NOMO-1 (cell line): Measurements from ENCODE around the gene FTO.

Source experiments
- DNase-seq, 2 experiments: peaks; one replicate each; lab custom pipeline; 2025; ENCODE audit not compliant: unreplicated experiment in 2 of 2; lab: John Stamatoyannopoulos, UW

Gene FTO

GRCh38 chr16:53752560-53752959, 48.6 kb downstream of the FTO start:
- DNase-seq: no peak

DNA sequence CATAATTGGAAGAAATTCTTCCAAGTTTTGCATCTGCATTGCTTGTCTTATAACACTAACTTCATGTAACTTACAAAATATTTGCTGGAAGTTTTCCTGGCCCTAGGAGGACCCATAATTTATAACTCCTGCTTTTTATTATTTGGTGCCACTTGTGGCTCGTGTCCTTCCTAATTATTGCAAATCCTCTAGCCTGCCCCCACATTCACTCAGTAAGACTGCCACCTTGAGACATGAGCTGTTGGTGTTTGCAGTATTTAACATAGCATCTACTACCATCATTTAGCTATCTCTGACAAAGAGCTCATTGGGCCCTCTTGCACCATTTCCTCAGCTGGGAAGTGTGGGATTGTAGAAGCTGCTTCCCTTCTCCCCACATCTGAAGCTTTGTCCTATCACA, 49.5 kb downstream of the FTO start:
- no peak for DNase-seq

GRCh38 chr16:53755026-53755910, 51.3 kb downstream of the FTO start:
- DNase-seq: no peak

DNA sequence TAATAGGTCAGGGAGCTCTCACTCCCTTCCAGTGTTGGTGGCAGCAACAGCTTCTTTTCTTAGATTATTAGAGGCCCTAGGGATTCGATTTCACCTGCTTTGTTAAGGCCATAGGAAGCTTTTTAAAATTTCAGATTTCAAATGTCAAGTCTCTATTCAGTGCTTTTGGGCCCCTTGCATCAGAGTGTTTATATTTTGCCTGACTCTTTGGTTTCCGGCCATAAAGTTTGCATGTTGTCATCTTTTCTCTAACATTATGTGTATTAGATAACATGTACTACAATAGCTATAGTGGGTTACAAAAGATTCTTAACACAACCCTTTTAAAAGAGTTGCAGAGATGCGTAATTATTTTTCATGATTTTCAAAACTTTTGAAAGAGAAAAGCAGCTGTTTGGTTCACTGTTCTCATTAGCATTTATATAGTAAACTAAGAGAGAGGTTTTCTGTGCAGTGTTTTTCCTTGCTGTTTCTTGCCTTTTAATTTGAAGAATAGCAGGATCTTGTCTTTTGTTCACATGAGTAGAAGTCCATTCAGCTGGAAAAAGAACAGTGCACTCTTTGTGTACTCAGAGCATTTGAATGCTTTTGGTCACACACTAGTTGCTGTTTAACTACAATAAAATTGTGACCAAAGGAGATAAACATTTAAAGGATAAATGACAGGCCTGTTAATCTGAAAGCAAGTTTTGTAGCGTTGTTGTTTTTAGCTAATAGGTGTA, 52.5 kb downstream of the FTO start:
- DNase-seq: no peak

DNA sequence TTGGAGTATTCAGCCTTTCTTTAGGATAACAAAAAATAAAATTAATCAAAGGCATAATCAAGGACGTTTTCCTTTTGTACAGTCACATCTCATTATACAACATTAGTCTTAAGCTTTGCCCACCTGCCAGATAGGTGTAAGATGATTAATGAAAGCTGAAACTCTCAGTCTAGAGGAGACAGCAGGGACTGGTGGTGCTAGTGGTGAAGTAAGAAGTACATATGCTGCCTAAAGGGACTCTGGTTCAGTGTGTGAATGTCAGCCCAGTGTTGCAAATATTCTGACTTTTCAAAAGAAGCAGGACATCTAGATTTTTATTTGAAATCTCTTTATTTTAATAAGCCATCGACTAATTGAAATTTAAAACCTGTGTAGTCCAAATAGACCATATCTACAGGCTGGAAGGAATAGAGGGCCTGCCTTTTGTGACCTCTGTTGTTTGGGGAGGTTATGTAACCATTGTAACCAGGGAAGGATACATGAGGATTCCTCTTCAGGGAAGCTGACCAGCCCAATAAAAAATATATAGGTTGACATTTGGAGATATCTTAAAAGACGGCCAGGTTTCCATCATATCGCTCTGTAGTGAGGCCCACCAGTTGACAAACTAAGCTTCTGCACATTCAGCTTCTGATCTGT, 54.1 kb downstream of the FTO start:
- DNase-seq: no peak

GRCh38 chr16:53761962-53762703, 58.2 kb downstream of the FTO start:
- DNase-seq: peak in 1 of 2 experiments; percentile 45

DNA sequence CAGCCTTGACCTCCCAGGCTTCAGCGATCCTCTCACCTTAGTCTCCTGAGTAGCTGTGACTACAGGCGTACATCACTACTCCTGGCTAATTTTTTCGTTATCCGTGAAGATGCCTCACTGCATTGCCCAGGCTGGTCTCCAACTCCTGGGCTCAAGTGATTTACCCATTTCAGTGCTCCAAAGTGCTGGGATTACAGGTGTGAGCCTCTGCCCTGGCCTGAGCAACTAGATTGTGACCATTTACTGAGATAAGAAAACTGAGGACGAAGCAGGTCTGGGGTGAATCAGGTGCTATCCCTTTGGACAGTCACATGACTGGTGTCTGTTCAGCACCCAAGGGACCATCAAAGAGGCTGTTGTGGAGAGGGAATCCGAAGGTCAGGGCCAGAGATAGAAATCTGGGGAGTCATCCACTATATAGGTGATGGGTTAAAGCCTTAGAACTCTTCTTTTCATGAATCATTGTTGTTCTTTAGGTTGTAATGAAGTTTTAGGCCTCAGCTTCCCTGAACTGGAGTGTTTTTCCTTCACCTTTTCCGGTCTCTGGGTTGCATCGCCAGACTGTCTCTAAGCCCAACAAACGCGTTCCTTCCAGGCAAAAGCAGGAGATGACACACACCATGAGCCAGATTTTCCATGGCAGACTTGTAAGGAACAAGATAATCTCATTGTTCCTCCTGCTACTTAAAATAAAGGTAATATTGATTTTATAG, 62.5 kb downstream of the FTO start:
- no peak for DNase-seq

GRCh38 chr16:53768167-53768566, 64.2 kb downstream of the FTO start:
- DNase-seq: no peak

DNA sequence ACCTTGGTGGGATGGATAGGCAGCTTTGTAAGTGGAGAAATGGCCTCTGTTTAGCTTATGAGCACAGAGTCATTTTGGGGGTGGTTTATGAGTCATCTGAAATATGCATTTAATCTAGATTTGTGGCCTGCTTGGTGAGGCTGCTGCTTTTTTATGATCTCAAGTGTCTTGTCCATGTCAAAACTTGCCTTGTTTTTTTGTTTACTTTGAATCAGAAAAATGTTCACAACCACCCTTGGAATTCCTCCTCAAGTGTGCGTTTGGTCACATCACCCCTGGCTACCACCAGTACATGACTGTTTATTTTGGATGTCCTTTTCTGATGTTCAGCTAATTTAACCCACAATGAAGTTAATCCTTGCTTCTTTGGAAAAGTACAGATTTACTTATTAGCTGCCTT, 64.6 kb downstream of the FTO start:
- DNase-seq: no peak

- DNase-seq: no peak
Measured at GRCh38 chr16:53769185-53769584, 65.2 kb downstream of the FTO start.

DNA sequence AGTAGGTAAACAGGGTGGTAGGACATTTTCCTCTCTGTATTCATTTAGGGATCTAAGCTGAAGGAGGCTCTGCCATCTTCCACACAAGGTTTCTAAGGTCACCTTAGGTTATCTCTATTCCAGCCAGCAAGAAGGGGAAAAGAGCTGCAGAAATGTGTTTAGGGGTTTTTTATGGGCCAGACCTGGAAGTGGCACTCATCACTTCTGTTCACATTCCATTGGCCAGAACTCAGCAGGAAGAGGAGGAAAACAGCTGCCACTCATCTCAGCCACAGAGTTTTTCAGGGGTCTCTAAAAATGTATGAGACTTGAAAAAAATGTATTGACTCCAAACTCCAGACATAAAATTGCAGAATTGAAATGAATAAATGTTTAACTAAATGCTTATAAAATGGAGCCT, 65.8 kb downstream of the FTO start:
- DNase-seq: no peak

DNA sequence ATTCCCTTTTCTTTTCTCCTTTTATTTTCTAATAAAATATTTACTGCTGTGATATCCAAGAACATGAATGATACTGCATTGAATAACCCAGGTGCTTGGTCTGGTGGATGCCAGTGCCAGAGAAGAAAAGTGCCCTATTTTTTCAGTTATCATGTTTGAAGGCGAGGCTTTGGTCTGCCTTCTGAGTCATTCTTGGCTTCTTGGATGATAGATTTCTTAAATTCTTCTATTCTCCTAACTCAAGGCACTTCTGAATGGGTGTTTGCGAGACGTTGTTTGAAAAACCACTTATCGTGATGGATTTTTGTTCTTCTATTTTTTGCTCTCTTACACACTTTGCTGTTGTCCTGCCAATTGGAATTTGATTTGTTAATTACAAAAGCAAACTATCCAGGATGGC, 66.7 kb downstream of the FTO start:
- no peak for DNase-seq

DNA sequence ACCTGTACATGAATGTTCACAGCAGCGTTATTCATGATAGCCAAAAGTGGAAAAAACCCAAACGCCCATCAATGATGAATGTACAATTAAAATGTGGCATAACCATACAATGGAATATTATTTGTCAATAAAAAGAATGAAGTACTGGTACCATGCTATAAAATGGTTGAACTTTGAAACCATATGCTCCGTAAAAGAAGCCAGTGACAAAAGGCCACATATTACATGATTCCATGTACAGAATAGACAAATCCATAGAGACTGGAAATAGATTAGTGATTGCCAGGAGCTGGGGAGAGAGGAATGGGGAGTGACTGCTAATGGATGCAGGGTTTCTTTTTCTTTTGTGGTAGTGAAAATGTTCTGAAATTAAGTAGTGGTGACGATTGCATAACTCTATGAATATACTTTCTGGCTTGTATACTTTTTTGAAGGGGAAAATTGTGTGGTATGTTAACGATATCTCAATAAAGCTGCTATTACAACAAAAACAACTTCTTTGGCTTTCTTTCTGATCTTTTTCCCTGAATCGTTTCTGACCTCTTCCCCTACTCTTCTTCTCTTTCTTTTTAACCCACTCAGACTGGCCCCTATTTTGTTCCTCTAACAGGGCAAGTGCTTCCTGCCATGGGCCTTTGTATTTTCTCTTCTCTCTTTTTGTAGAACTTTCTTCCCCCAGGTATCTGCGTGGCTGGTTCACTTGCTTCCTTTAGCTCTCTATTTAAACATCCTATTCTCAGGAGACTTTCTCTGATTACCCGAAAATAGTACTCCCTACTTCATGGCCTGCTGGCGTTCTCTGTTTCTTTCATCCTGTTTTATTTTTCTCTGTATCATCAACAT, 67.9 kb downstream of the FTO start:
- DNase-seq: no peak

DNA sequence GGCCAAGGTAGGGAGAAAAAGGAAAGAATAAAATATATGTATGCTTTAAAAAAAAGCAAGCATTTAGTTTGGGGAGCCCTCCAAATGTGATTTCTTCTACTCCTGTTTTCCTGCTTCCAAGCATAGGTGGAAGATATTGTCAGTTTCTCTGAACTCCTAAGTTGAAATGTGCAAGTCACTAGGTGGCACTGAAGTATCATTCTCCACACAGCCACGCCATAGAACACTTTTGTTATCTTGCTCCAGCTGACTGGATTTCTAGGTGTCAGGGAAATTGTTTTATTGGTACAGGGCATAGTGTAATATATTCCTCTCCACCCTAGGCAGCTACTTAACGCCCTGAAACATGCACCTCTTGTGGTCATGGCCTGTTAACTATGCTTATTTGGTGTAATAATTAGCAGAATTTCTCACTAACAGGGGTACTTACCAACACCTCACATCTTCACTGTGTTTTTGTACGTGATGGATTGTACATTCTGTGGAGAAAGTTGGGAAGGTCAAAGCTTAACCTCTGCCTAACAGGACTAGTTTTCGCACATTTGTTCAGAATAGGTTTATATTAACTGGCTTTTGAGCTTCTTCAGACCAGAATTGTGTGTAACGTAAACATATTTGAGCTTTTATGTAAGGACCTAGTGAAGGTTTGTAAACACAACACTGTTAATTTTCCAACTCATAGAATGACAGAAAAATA, 69.3 kb downstream of the FTO start:
- peak; percentile 45 to 69 for DNase-seq

- peak; percentile 15 to 41 for DNase-seq
Measured at GRCh38 chr16:53773881-53774280, 69.9 kb downstream of the FTO start.

GRCh38 chr16:53775106-53775820, 71.3 kb downstream of the FTO start:
- DNase-seq: peak; percentile 11 to 31

DNA sequence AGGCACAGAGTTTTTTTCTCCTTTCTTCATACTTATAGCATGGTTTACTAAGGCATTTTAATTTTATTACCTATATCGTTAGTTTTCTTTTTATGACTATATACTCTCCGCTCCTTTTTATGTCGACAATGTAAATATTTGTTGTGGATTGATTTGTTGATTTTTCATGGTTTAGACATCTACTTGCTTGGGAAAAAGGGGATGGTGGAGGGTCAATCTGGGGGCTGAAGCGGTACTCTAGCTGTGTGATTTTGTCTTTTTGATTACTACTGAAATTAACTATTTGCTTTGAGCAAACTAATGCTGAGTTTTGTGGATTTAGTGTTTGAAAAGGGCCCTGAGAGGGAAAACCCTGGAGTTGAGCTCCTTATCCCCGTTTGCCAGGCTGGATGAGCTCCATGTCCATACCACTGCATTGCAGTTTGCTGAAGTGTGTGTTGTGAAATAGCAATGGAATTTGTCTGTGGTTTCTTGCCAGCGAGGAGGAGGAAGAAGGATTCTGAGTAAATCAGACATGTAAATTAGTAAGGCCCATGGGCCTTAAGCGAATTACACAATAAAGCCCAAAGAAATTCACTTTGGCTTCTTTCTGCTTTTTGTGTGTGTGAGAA, 72.0 kb downstream of the FTO start:
- peak; percentile 86 to 89 for DNase-seq

DNA sequence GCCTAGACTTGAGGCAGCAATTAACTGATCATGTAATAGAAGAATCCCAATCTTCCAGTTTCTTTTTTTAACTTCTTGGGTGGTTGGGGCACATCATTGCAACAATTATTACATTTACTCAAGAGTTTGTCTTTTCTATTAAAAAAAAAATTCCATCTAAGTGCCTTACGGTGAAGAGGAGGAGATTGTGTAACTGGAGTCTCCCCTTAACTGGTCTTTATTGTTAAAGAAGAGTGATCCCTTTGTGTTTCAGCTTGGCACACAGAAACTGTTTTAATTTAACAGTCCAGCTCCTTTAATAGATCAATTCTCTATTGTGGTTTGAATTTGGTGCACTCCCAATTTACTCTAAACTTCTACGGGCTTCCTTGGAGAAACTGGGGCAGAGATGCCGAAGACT, 75.2 kb downstream of the FTO start:
- no peak for DNase-seq
